Thyroid gland (tissue), 4 donors: ENCODE results near the gene TRAM2. TPM values are rescaled to one million over a fixed set of nuclear protein-coding genes. Genes with fewer than 3 reads are reported as not detected.

Experiments used
- DNase-seq, 2 donors: peaks; one replicate each; pipeline ENCODE4 v3.0.0-alpha.2; 2019
- H3K27ac ChIP-seq, 3 donors: fragments of 200-600 bp; sonication (generic); 1 replicate in 2 of 3; 2 replicates in 1 of 3; pipeline ENCODE4 v1.5.1; 2016 to 2019; ENCODE audit warnings: mild to moderate bottlenecking in 1 of 3, moderate library complexity in 1 of 3
- H3K27me3 ChIP-seq: fragments of 200-600 bp; sonication (generic); one replicate; pipeline ENCODE4 v1.5.1; 2019
- H3K36me3 ChIP-seq, 2 donors: fragments of 200-600 bp; sonication (generic); one replicate each; pipeline ENCODE4 v1.5.1; 2016 to 2019
- H3K4me1 ChIP-seq, 2 donors: fragments of 200-600 bp; sonication (generic); one replicate each; pipeline ENCODE4 v1.5.1; 2017 to 2019
- H3K4me3 ChIP-seq, 3 donors: fragments of 200-600 bp; sonication (generic); replicated peaks in 1 of 3; 1 replicate in 2 of 3; 2 replicates in 1 of 3; pipeline ENCODE4 v1.5.1; 2016; ENCODE audit warnings: mild to moderate bottlenecking in 1 of 3
- H3K9me3 ChIP-seq: fragments of 200-600 bp; sonication (generic); one replicate; pipeline ENCODE4 v1.5.1; 2017
- CTCF ChIP-seq, 6 experiments: fragments of 200-600 bp in 3 of 6; fragments of 450-650 bp in 3 of 6; sonication (generic) in 3 of 6; IDR thresholded peaks; one replicate each; pipeline ENCODE4 v1.5.1; 2016 to 2019; ENCODE audit warnings: antibody characterized with exemption in 6 of 6, mild to moderate bottlenecking in 2 of 6, inconsistent platforms in 1 of 6, moderate library complexity in 1 of 6
- POLR2A ChIP-seq, 2 donors: fragments of 450-650 bp; IDR thresholded peaks; one replicate each; pipeline ENCODE4 v1.6.1; 2017; ENCODE audit warnings: antibody characterized with exemption in 2 of 2, mild to moderate bottlenecking in 2 of 2, moderate library complexity in 1 of 2
- WGBS, 2 donors: methylation state at CpG; one replicate each; pipeline ENCODE4 v1.1.5; 2017; 5-methylcytosine and 5-hydroxymethylcytosine counted together
- intact Hi-C: fragments of 100-400 bp; cut with DNase I; formaldehyde crosslinking; loops from one replicate; pipeline ENCODE4 v1.15.1; 2023
- total RNA-seq, 4 donors: library from RNA; depleted of rRNA; stranded (reverse); fragments of >200 nt; gene quantifications; one replicate each; pipeline ENCODE4 v1.2.3, GENCODE V29; 2016

TRAM2 gene
- total RNA-seq, 4 donors from 2014 or later = 16.5 to 21.8 (median 19.7) TPM

GRCh38 chr6:52497652-52498408, 79.0 kb downstream of the TRAM2 start:
- intact Hi-C loops = no loop called here
- Histone ChIP-seq H3K36me3 (peaks cover 0 to 3% of the 10 kb centered on the region in 2 donors), H3K27me3 (no peaks in the 10 kb centered on the region), H3K27ac (no peak overlapping the region), H3K9me3 (no peaks in the 10 kb centered on the region), H3K4me3 (no peak overlapping the region), H3K4me1 (peaks cover 0 to 14% of the 10 kb centered on the region in 2 donors)
- TF ChIP-seq POLR2A (IDR thresholded peaks at IDR 0.05) = no peak
- TF ChIP-seq CTCF (IDR thresholded peaks at IDR 0.05) = no peak
- DNase-seq = peak; percentile 65 to 72
- WGBS, 2 donors = 51 to 60% methylated on average over 14 of the region's 14 CpGs

- TF ChIP-seq CTCF (IDR thresholded peaks at IDR 0.05) = no peak
- TF ChIP-seq POLR2A (IDR thresholded peaks at IDR 0.05) = no peak
- Histone ChIP-seq H3K27ac (no peak overlapping the region), H3K36me3 (no peaks in the 10 kb centered on the region), H3K27me3 (no peaks in the 10 kb centered on the region), H3K9me3 (no peaks in the 10 kb centered on the region), H3K4me1 (peaks cover 0 to 14% of the 10 kb centered on the region in 2 donors), H3K4me3 (no peak overlapping the region)
- intact Hi-C loops = no loop called here
- 93 to 94% methylated on average over 2 of the region's 2 CpGs for WGBS, 2 donors
- DNase-seq = no peak
Measured at GRCh38 chr6:52496631-52497030, 80.2 kb downstream of the TRAM2 start.

- Histone ChIP-seq H3K4me3 (no peak overlapping the region), H3K27ac (no peak overlapping the region), H3K4me1 (peaks cover 0 to 14% of the 10 kb centered on the region in 2 donors), H3K27me3 (no peaks in the 10 kb centered on the region), H3K36me3 (no peaks in the 10 kb centered on the region), H3K9me3 (no peaks in the 10 kb centered on the region)
- TF ChIP-seq POLR2A (IDR thresholded peaks at IDR 0.05) (no peak), CTCF (IDR thresholded peaks at IDR 0.05) (no peak)
- WGBS, 2 donors = 64 to 74% methylated on average over 3 of the region's 3 CpGs
- no peak for DNase-seq
- intact Hi-C loops = no loop called here
Measured at GRCh38 chr6:52495922-52496321, 80.9 kb downstream of the TRAM2 start.

- Histone ChIP-seq H3K36me3 (no peaks in the 10 kb centered on the region), H3K27ac (no peak overlapping the region), H3K4me1 (peaks cover 0 to 8% of the 10 kb centered on the region in 2 donors), H3K4me3 (no peak overlapping the region), H3K27me3 (no peaks in the 10 kb centered on the region), H3K9me3 (no peaks in the 10 kb centered on the region)
- 98% methylated on average over 7 of the region's 7 CpGs for WGBS, 2 donors
- intact Hi-C loops = no loop called here
- TF ChIP-seq CTCF (IDR thresholded peaks at IDR 0.05) (no peak), POLR2A (IDR thresholded peaks at IDR 0.05) (no peak)
- DNase-seq = no peak
Measured at GRCh38 chr6:52494298-52495072, 82.4 kb downstream of the TRAM2 start.

GRCh38 chr6:52493669-52494068, 83.2 kb downstream of the TRAM2 start:
- Histone ChIP-seq H3K27me3 (no peaks in the 10 kb centered on the region), H3K4me3 (no peak overlapping the region), H3K27ac (no peak overlapping the region), H3K9me3 (no peaks in the 10 kb centered on the region), H3K36me3 (no peaks in the 10 kb centered on the region), H3K4me1 (peaks cover 0 to 8% of the 10 kb centered on the region in 2 donors)
- TF ChIP-seq CTCF (IDR thresholded peaks at IDR 0.05) (no peak), POLR2A (IDR thresholded peaks at IDR 0.05) (no peak)
- intact Hi-C loops = no loop called here
- no peak for DNase-seq
- WGBS, 2 donors = 77 to 78% methylated on average over 3 of the region's 3 CpGs
